ENCODE measurements around the gene RAPGEF5. TPM values are rescaled to one million over a fixed set of nuclear protein-coding genes. Genes with fewer than 3 reads are reported as not detected.

Gene RAPGEF5
- total and polyA plus RNA-seq, 10 of the 15 experiments (the other 5 are each of a cell fraction or from before 2014, with no cell fraction given): 0.38 to 4.0 (median 1.6) TPM; not detected in 1

DNA sequence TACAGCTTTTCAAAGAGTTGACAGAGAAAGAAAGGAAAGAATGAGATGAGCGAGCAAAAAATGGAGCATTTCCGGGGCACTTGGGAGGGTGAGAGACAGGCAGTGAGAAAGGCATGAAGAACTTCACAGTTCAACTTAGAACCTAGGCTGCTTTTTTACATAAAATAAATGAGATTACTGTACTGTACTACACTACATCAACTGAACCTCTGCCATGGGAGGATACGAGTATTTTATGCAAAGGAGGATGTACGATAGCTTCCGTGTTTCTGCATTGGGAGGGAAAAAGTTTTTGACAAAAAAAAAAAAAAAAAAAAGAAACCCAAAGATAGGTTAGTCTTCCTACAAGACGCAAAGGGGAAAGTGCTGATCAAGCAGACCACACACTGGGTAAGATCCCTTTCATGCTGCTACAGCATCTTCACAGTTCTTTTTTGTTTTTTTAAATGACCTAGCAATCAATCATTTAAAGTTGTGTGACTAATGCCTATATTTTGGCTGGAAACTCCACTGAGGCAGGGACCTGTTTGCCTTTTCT lies 88.0 kb downstream of the RAPGEF5 start:
- Histone ChIP-seq H3K9me3 (replicated peaks; ENCODE audit: control insufficient read depth, insufficient read depth, low read length) (no peaks in the 10 kb centered on the region), H3K79me2 (ENCODE audit: control insufficient read depth, insufficient read depth, low read length) (no peaks in the 10 kb centered on the region), H3K4me1 (ENCODE audit: control insufficient read depth, insufficient read depth, low read length) (no peaks in the 10 kb centered on the region), H3K4me3 (no peak overlapping the region), H3K27me3 (replicated peaks in 1 of 2; ENCODE audit: control insufficient read depth in 2 of 2, insufficient read depth in 2 of 2, low read length in 1 of 2) (no peaks in the 10 kb centered on the region), H3K4me2 (ENCODE audit: control insufficient read depth, insufficient read depth) (no peak overlapping the region), H4K20me1 (ENCODE audit: control insufficient read depth, insufficient read depth) (no peaks in the 10 kb centered on the region), H2AFZ (ENCODE audit: control insufficient read depth, low read depth, low read length) (no peak overlapping the region), H3K36me3 (ENCODE audit: control insufficient read depth in 2 of 2, insufficient read depth in 2 of 2, low read length in 1 of 2) (no peaks in the 10 kb centered on the region), H3K27ac (ENCODE audit: control insufficient read depth, insufficient read depth) (no peak overlapping the region), H3K9ac (ENCODE audit: control insufficient read depth, insufficient read depth, low read length) (no peak overlapping the region)
- in situ Hi-C loops (cut with MboI): no loop called here
- DNase-seq (ENCODE audit: low read depth, low spot score) (no peak), ATAC-seq (no peak), FAIRE-seq (no peak)
- TF ChIP-seq GATAD2B (conservative IDR thresholded peaks at IDR 0.05; ENCODE audit: low read depth) (no peak), USF2 (IDR thresholded peaks at IDR 0.05; ENCODE audit: borderline replicate concordance, low read depth, low read length) (no peak), CHD2 (IDR thresholded peaks at IDR 0.05; ENCODE audit: borderline replicate concordance, low read depth, low read length) (no peak), FOS (IDR thresholded peaks at IDR 0.05; ENCODE audit: borderline replicate concordance, extremely low read depth, insufficient read length) (no peak), TCF3 (IDR thresholded peaks at IDR 0.05; ENCODE audit: borderline replicate concordance, insufficient read depth, low read depth, low read length) (no peak), ZNF207 (IDR thresholded peaks at IDR 0.05; ENCODE audit: borderline replicate concordance) (no peak), HDAC2 (IDR thresholded peaks at IDR 0.05) (no peak), RCOR1 (conservative IDR thresholded peaks at IDR 0.05; ENCODE audit: low read depth, low read length) (no peak), CEBPZ (IDR thresholded peaks at IDR 0.05; ENCODE audit: low read depth, low read length) (no peak), SRF (IDR thresholded peaks at IDR 0.05; ENCODE audit: low read depth in 2 of 2, low read length in 2 of 2) (no peak)
- no TSS peak for BruUV-seq (replicated peaks)
- WGBS (ENCODE audit: insufficient coverage, insufficient replicate concordance, low lambda C conversion rate, missing lambda C conversion rate): 52% methylated on average over 4 of the region's 6 CpGs
- ChIA-PET RAD21 (ENCODE audit: unreplicated experiment) (no interaction called here), CTCF (interaction anchor here (0.6 to 1.1 kb wide), 2 partner anchors 14 to 183 kb away, joined by 3 to 5 read pairs; no protein-coding TSS in a partner anchor), POLR2A (interaction anchor here (1.5 kb wide), 1 partner anchor 12 kb away, joined by 3 read pairs; no protein-coding TSS in a partner anchor), SMC1A (ENCODE audit: uncharacterized antibody, unreplicated experiment) (interaction anchor here (0.6 kb wide), 2 partner anchors 173 to 186 kb away, joined by 3 to 4 read pairs; no protein-coding TSS in a partner anchor)
- intact Hi-C loops (cut with micrococcal nuclease; ENCODE audit: unreplicated experiment): no loop called here

All from GM12878 (cell line).